ENCODE measurements around the gene RCAN2.

The RCAN2 gene

GRCh38 chr6:46353528-46353927 lies 137.7 kb downstream of the RCAN2 start:
- Histone ChIP-seq H3K79me2 (ENCODE audit: control insufficient read depth, insufficient read depth, low read length) (no peaks in the 10 kb centered on the region), H4K8ac (ENCODE audit: low read depth, low read length) (no peak overlapping the region), H3K36me3 (ENCODE audit: control insufficient read depth, insufficient read depth, low read length) (no peaks in the 10 kb centered on the region), H3K79me1 (ENCODE audit: low read length) (no peaks in the 10 kb centered on the region), H3K4ac (ENCODE audit: low read depth, low read length) (no peak overlapping the region), H3K27me3 (ENCODE audit: insufficient read depth, low read length, poor library complexity) (no peaks in the 10 kb centered on the region), H2BK15ac (replicated peaks; ENCODE audit: low read depth) (no peak overlapping the region), H2AK5ac (ENCODE audit: low read length) (no peak overlapping the region), H4K5ac (ENCODE audit: low read length) (no peak overlapping the region), H3K4me1 (ENCODE audit: control insufficient read depth, low read depth, low read length) (no peaks in the 10 kb centered on the region), H3K23ac (ENCODE audit: low read length) (no peak overlapping the region), H3K4me3 (ENCODE audit: low read length) (no peak overlapping the region), H3K4me2 (ENCODE audit: low read length) (no peak overlapping the region), H2BK120ac (ENCODE audit: low read depth, low read length) (no peak overlapping the region), H2BK5ac (ENCODE audit: low read length) (no peak overlapping the region), H3K56ac (ENCODE audit: low read length) (no peak overlapping the region), H3K27ac (ENCODE audit: low read depth, low read length) (no peak overlapping the region), H3K18ac (ENCODE audit: low read length) (no peak overlapping the region), H3K9ac (ENCODE audit: low read length) (no peak overlapping the region)
- WGBS (ENCODE audit: extremely low coverage, insufficient coverage, low lambda C conversion rate) = no CpG with 5 or more reads among the region's 3 CpGs
- no peak for DNase-seq

DNA sequence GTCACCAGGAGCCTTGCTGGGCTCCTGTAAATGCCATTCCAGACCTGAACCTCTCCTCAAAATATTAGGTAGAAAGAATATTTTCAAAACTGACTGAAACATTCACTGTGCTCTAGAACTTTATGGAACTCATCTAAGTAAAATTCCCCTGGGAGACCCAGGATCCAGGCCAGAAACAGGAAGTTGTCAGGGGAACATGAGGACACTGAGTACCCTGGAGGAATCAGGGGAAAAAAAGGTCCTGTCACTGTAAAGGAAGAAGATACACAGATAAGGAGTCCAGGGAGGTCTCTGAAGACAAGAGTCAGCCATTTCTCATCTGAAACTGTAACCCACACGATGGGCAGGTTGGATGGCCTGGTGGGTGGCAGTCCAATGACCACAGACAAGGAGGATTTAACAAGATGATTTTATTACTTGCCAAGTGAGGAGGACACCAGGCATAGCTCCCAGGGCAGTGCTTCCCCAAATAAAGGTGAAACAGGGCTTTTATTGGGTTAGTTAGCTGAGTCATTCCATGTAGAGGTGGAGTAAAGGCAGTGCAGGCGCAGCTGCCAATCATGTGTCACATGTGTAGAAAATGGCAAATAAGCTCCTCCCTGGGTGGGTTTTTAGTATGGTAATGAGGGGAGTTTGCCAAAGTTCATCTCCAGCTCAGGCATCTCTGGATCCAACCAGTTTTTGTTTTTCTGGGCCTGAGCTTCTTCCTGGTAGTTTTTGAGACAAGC lies 138.5 kb downstream of the RCAN2 start:
- H3K23ac ChIP-seq (ENCODE audit: low read length) = no peak overlapping the region
- no peak overlapping the region for H4K5ac ChIP-seq (ENCODE audit: low read length)
- no peaks in the 10 kb centered on the region for H3K4me1 ChIP-seq (ENCODE audit: control insufficient read depth, low read depth, low read length)
- no peak overlapping the region for H3K4me3 ChIP-seq (ENCODE audit: low read length)
- H2BK5ac ChIP-seq (ENCODE audit: low read length) = no peak overlapping the region
- no peak overlapping the region for H4K8ac ChIP-seq (ENCODE audit: low read depth, low read length)
- H3K27me3 ChIP-seq (ENCODE audit: insufficient read depth, low read length, poor library complexity) = no peaks in the 10 kb centered on the region
- H2BK120ac ChIP-seq (ENCODE audit: low read depth, low read length) = no peak overlapping the region
- no peak overlapping the region for H3K18ac ChIP-seq (ENCODE audit: low read length)
- H3K4ac ChIP-seq (ENCODE audit: low read depth, low read length) = no peak overlapping the region
- no peak overlapping the region for H2BK15ac ChIP-seq (replicated peaks; ENCODE audit: low read depth)
- no peak overlapping the region for H3K4me2 ChIP-seq (ENCODE audit: low read length)
- H3K36me3 ChIP-seq (ENCODE audit: control insufficient read depth, insufficient read depth, low read length) = no peaks in the 10 kb centered on the region
- no peak overlapping the region for H3K27ac ChIP-seq (ENCODE audit: low read depth, low read length)
- no peaks in the 10 kb centered on the region for H3K79me1 ChIP-seq (ENCODE audit: low read length)
- no peak overlapping the region for H3K9ac ChIP-seq (ENCODE audit: low read length)
- H3K79me2 ChIP-seq (ENCODE audit: control insufficient read depth, insufficient read depth, low read length) = no peaks in the 10 kb centered on the region
- H3K56ac ChIP-seq (ENCODE audit: low read length) = no peak overlapping the region
- DNase-seq = no peak
- H2AK5ac ChIP-seq (ENCODE audit: low read length) = no peak overlapping the region
- WGBS (ENCODE audit: extremely low coverage, insufficient coverage, low lambda C conversion rate) = no CpG with 5 or more reads among the region's 2 CpGs

GRCh38 chr6:46350714-46351113 lies 140.5 kb downstream of the RCAN2 start:
- no peak overlapping the region for H3K56ac ChIP-seq (ENCODE audit: low read length)
- H3K4me3 ChIP-seq (ENCODE audit: low read length) = no peak overlapping the region
- no peaks in the 10 kb centered on the region for H3K4me1 ChIP-seq (ENCODE audit: control insufficient read depth, low read depth, low read length)
- H2BK5ac ChIP-seq (ENCODE audit: low read length) = no peak overlapping the region
- no peak overlapping the region for H3K23ac ChIP-seq (ENCODE audit: low read length)
- no peak overlapping the region for H4K5ac ChIP-seq (ENCODE audit: low read length)
- H3K27me3 ChIP-seq (ENCODE audit: insufficient read depth, low read length, poor library complexity) = no peaks in the 10 kb centered on the region
- H3K79me1 ChIP-seq (ENCODE audit: low read length) = no peaks in the 10 kb centered on the region
- no peak overlapping the region for H3K18ac ChIP-seq (ENCODE audit: low read length)
- H4K8ac ChIP-seq (ENCODE audit: low read depth, low read length) = no peak overlapping the region
- H3K4me2 ChIP-seq (ENCODE audit: low read length) = no peak overlapping the region
- H3K36me3 ChIP-seq (ENCODE audit: control insufficient read depth, insufficient read depth, low read length) = no peaks in the 10 kb centered on the region
- no CpG with 5 or more reads among the region's 1 CpG for WGBS (ENCODE audit: extremely low coverage, insufficient coverage, low lambda C conversion rate)
- DNase-seq = no peak
- H3K9ac ChIP-seq (ENCODE audit: low read length) = no peak overlapping the region
- no peaks in the 10 kb centered on the region for H3K79me2 ChIP-seq (ENCODE audit: control insufficient read depth, insufficient read depth, low read length)
- H2BK15ac ChIP-seq (replicated peaks; ENCODE audit: low read depth) = no peak overlapping the region
- no peak overlapping the region for H3K4ac ChIP-seq (ENCODE audit: low read depth, low read length)
- no peak overlapping the region for H2AK5ac ChIP-seq (ENCODE audit: low read length)
- H2BK120ac ChIP-seq (ENCODE audit: low read depth, low read length) = no peak overlapping the region
- H3K27ac ChIP-seq (ENCODE audit: low read depth, low read length) = no peak overlapping the region

GRCh38 chr6:46347669-46348068 lies 143.6 kb downstream of the RCAN2 start:
- Histone ChIP-seq H3K4me2 (ENCODE audit: low read length) (no peak overlapping the region), H3K36me3 (ENCODE audit: control insufficient read depth, insufficient read depth, low read length) (no peaks in the 10 kb centered on the region), H3K79me2 (ENCODE audit: control insufficient read depth, insufficient read depth, low read length) (no peaks in the 10 kb centered on the region), H2BK120ac (ENCODE audit: low read depth, low read length) (no peak overlapping the region), H2BK15ac (replicated peaks; ENCODE audit: low read depth) (no peak overlapping the region), H4K5ac (ENCODE audit: low read length) (no peak overlapping the region), H3K79me1 (ENCODE audit: low read length) (no peaks in the 10 kb centered on the region), H3K4me1 (ENCODE audit: control insufficient read depth, low read depth, low read length) (no peaks in the 10 kb centered on the region), H3K23ac (ENCODE audit: low read length) (no peak overlapping the region), H2BK5ac (ENCODE audit: low read length) (no peak overlapping the region), H3K4ac (ENCODE audit: low read depth, low read length) (no peak overlapping the region), H3K9ac (ENCODE audit: low read length) (no peak overlapping the region), H3K27me3 (ENCODE audit: insufficient read depth, low read length, poor library complexity) (no peaks in the 10 kb centered on the region), H3K4me3 (ENCODE audit: low read length) (no peak overlapping the region), H2AK5ac (ENCODE audit: low read length) (no peak overlapping the region), H3K18ac (ENCODE audit: low read length) (no peak overlapping the region), H3K27ac (ENCODE audit: low read depth, low read length) (no peak overlapping the region), H3K56ac (ENCODE audit: low read length) (no peak overlapping the region), H4K8ac (ENCODE audit: low read depth, low read length) (no peak overlapping the region)
- no CpG with 5 or more reads among the region's 3 CpGs for WGBS (ENCODE audit: extremely low coverage, insufficient coverage, low lambda C conversion rate)
- no peak for DNase-seq

GRCh38 chr6:46340246-46340645 lies 151.0 kb downstream of the RCAN2 start:
- no peak overlapping the region for H2BK5ac ChIP-seq (ENCODE audit: low read length)
- no peak overlapping the region for H3K9ac ChIP-seq (ENCODE audit: low read length)
- no CpG with 5 or more reads among the region's 2 CpGs for WGBS (ENCODE audit: extremely low coverage, insufficient coverage, low lambda C conversion rate)
- H3K79me1 ChIP-seq (ENCODE audit: low read length) = no peaks in the 10 kb centered on the region
- H3K36me3 ChIP-seq (ENCODE audit: control insufficient read depth, insufficient read depth, low read length) = no peaks in the 10 kb centered on the region
- DNase-seq = no peak
- H3K23ac ChIP-seq (ENCODE audit: low read length) = no peak overlapping the region
- no peak overlapping the region for H2BK15ac ChIP-seq (replicated peaks; ENCODE audit: low read depth)
- no peak overlapping the region for H4K5ac ChIP-seq (ENCODE audit: low read length)
- H3K79me2 ChIP-seq (ENCODE audit: control insufficient read depth, insufficient read depth, low read length) = no peaks in the 10 kb centered on the region
- H3K4me3 ChIP-seq (ENCODE audit: low read length) = no peak overlapping the region
- no peaks in the 10 kb centered on the region for H3K4me1 ChIP-seq (ENCODE audit: control insufficient read depth, low read depth, low read length)
- no peak overlapping the region for H3K27ac ChIP-seq (ENCODE audit: low read depth, low read length)
- no peak overlapping the region for H3K4me2 ChIP-seq (ENCODE audit: low read length)
- H3K18ac ChIP-seq (ENCODE audit: low read length) = no peak overlapping the region
- no peak overlapping the region for H2BK120ac ChIP-seq (ENCODE audit: low read depth, low read length)
- H4K8ac ChIP-seq (ENCODE audit: low read depth, low read length) = no peak overlapping the region
- no peak overlapping the region for H3K56ac ChIP-seq (ENCODE audit: low read length)
- H3K4ac ChIP-seq (ENCODE audit: low read depth, low read length) = no peak overlapping the region
- no peak overlapping the region for H2AK5ac ChIP-seq (ENCODE audit: low read length)
- H3K27me3 ChIP-seq (ENCODE audit: insufficient read depth, low read length, poor library complexity) = no peaks in the 10 kb centered on the region

DNA sequence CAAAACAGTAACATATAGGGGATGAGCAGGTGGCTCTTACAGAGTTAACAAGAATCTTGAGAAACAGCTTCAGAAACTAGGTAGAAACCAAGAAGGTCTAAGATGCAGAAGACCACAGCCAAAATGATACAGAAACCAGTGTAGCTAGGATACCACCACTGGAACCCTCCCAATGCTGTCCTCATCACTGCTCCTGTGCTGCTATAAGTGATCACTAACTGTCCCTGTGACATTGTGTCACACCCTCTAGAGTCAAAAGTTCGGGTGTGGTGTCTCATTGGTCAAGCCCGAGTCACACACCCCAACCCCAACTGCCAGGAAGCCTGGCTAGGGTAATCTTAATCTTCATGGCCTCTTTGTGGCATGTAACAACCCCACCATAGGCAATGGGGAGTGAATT lies 153.1 kb downstream of the RCAN2 start:
- H3K4me1 ChIP-seq (ENCODE audit: control insufficient read depth, low read depth, low read length) = peaks cover 2% of the 10 kb centered on the region
- H3K79me2 ChIP-seq (ENCODE audit: control insufficient read depth, insufficient read depth, low read length) = no peaks in the 10 kb centered on the region
- H3K4me2 ChIP-seq (ENCODE audit: low read length) = no peak overlapping the region
- no peak for DNase-seq
- no peak overlapping the region for H3K9ac ChIP-seq (ENCODE audit: low read length)
- no peak overlapping the region for H4K5ac ChIP-seq (ENCODE audit: low read length)
- H4K8ac ChIP-seq (ENCODE audit: low read depth, low read length) = no peak overlapping the region
- H3K4me3 ChIP-seq (ENCODE audit: low read length) = no peak overlapping the region
- H3K27ac ChIP-seq (ENCODE audit: low read depth, low read length) = no peak overlapping the region
- no peak overlapping the region for H2BK5ac ChIP-seq (ENCODE audit: low read length)
- no peak overlapping the region for H2BK15ac ChIP-seq (replicated peaks; ENCODE audit: low read depth)
- H2AK5ac ChIP-seq (ENCODE audit: low read length) = no peak overlapping the region
- no peaks in the 10 kb centered on the region for H3K79me1 ChIP-seq (ENCODE audit: low read length)
- no peak overlapping the region for H3K4ac ChIP-seq (ENCODE audit: low read depth, low read length)
- no peaks in the 10 kb centered on the region for H3K27me3 ChIP-seq (ENCODE audit: insufficient read depth, low read length, poor library complexity)
- H3K56ac ChIP-seq (ENCODE audit: low read length) = no peak overlapping the region
- no peak overlapping the region for H2BK120ac ChIP-seq (ENCODE audit: low read depth, low read length)
- H3K23ac ChIP-seq (ENCODE audit: low read length) = no peak overlapping the region
- no peak overlapping the region for H3K18ac ChIP-seq (ENCODE audit: low read length)
- H3K36me3 ChIP-seq (ENCODE audit: control insufficient read depth, insufficient read depth, low read length) = no peaks in the 10 kb centered on the region
- no CpG with 5 or more reads among the region's 2 CpGs for WGBS (ENCODE audit: extremely low coverage, insufficient coverage, low lambda C conversion rate)

Measured in mesendoderm (in vitro differentiated cells).